AG10803 (cell line): ENCODE results near the gene CNNM1.

ENCODE experiments used
- DNase-seq: peaks from one replicate; pipeline ENCODE4 v3.0.0; 2010; ENCODE audit warnings: low read depth
- H3K4me3 ChIP-seq: 2 replicates; pipeline ENCODE4 v1.5.1; 2011; ENCODE audit warnings: mild to moderate bottlenecking, low read length, control low read depth
- CTCF ChIP-seq: conservative IDR thresholded peaks from 2 replicates; pipeline ENCODE4 v1.5.1; 2011; ENCODE audit warnings: mild to moderate bottlenecking, low read length, control low read depth, inconsistent platforms

Gene CNNM1

GRCh38 chr10:99331207-99331803 lies 2.1 kb downstream of the CNNM1 start:
- TF ChIP-seq CTCF = no peak
- H3K4me3 ChIP-seq = no peak overlapping the region
- peak; percentile 20 for DNase-seq

GRCh38 chr10:99337311-99337811 lies 8.2 kb downstream of the CNNM1 start:
- no peak for DNase-seq
- H3K4me3 ChIP-seq = no peak overlapping the region
- no peak for TF ChIP-seq CTCF

- DNase-seq = no peak
- TF ChIP-seq CTCF = no peak
- no peak overlapping the region for H3K4me3 ChIP-seq
Measured at GRCh38 chr10:99337901-99338300, 8.7 kb downstream of the CNNM1 start.

- TF ChIP-seq CTCF = no peak
- peak; percentile 49 for DNase-seq
Measured at GRCh38 chr10:99339077-99339476, 9.9 kb downstream of the CNNM1 start.

GRCh38 chr10:99339563-99340047 lies 10.4 kb downstream of the CNNM1 start:
- DNase-seq = peak; percentile 21
- no peak overlapping the region for H3K4me3 ChIP-seq
- no peak for TF ChIP-seq CTCF

More at GRCh38 chr10:99339077-99339476, 9.9 kb downstream of the CNNM1 start:
- no peak overlapping the region for H3K4me3 ChIP-seq

GRCh38 chr10:99340650-99341049 lies 11.5 kb downstream of the CNNM1 start:
- no peak overlapping the region for H3K4me3 ChIP-seq

More at GRCh38 chr10:99340650-99341049, 11.5 kb downstream of the CNNM1 start:
- no peak for DNase-seq
- no peak for TF ChIP-seq CTCF
